ENCODE results near the gene CCNL2. TPM values are rescaled to one million over a fixed set of nuclear protein-coding genes. Genes with fewer than 3 reads are reported as not detected.

Gene CCNL2
- total and polyA plus RNA-seq, 2 of the 13 experiments (the other 11 are each of a cell fraction or from before 2014, with no cell fraction given) = 105 to 340 TPM

GRCh38 chr1:1351511-1352427 lies 47.4 kb downstream of the CCNL2 start (continued):
- TF ChIP-seq CEBPB (IDR thresholded peaks at IDR 0.05; ENCODE audit: borderline replicate concordance, low read depth, low read length) = no peak
- TF ChIP-seq NONO (IDR thresholded peaks at IDR 0.05) = no peak
- TF ChIP-seq NONO (CRISPR knock-in tag; conservative IDR thresholded peaks at IDR 0.05) = peak; percentile 34; the same call in 1 of the 2 replicates
- TF ChIP-seq PBX2 (CRISPR knock-in tag; IDR thresholded peaks at IDR 0.05) = no peak
- TF ChIP-seq HNRNPL (IDR thresholded peaks at IDR 0.05; ENCODE audit: low read depth, low read length) = 0 out of 2 replicates have a peak, but pooled peaks have one; percentile 38
- TF ChIP-seq KAT8 (CRISPR knock-in tag; IDR thresholded peaks at IDR 0.05) = no peak
- no peak for TF ChIP-seq ZNF580 (CRISPR knock-in tag; IDR thresholded peaks at IDR 0.05; ENCODE audit: borderline replicate concordance, low read depth)
- TF ChIP-seq HNRNPH1 (optimal IDR thresholded peaks at IDR 0.05; ENCODE audit: low read depth, low read length) = peak; percentile 1
- TF ChIP-seq MIER3 (CRISPR knock-in tag; IDR thresholded peaks at IDR 0.05; ENCODE audit: borderline replicate concordance) = no peak
- TF ChIP-seq ZMAT3 (CRISPR knock-in tag; conservative IDR thresholded peaks at IDR 0.05) = no peak
- TF ChIP-seq SRY (CRISPR knock-in tag; IDR thresholded peaks at IDR 0.05) = no peak
- peak; percentile 36; the same call in 1 of the 2 replicates for TF ChIP-seq ZNF687 (CRISPR knock-in tag; IDR thresholded peaks at IDR 0.05)
- TF ChIP-seq ZNF773 (CRISPR knock-in tag; IDR thresholded peaks at IDR 0.05; ENCODE audit: borderline replicate concordance) = no peak
- 0 out of 2 replicates have a peak, but pooled peaks have one; percentile 13 for TF ChIP-seq PCBP1 (IDR thresholded peaks at IDR 0.05; ENCODE audit: borderline replicate concordance, low read depth, low read length)
- 0 out of 2 replicates have a peak, but pooled peaks have one; percentile 22 for TF ChIP-seq KLF13 (CRISPR knock-in tag; IDR thresholded peaks at IDR 0.05)
- TF ChIP-seq ZBTB7B (CRISPR knock-in tag; IDR thresholded peaks at IDR 0.05) = no peak
- no peak for TF ChIP-seq MLXIP (CRISPR knock-in tag; IDR thresholded peaks at IDR 0.05; ENCODE audit: borderline replicate concordance)
- no peak for TF ChIP-seq SIN3B (IDR thresholded peaks at IDR 0.05; ENCODE audit: low read length)
- no peak for TF ChIP-seq ZFP1 (CRISPR knock-in tag; IDR thresholded peaks at IDR 0.05)
- no peak for TF ChIP-seq XBP1 (CRISPR knock-in tag; IDR thresholded peaks at IDR 0.05)
- no peak for TF ChIP-seq HDAC6 (IDR thresholded peaks at IDR 0.05; ENCODE audit: low read depth, low read length)
- peak; percentile 82 for TF ChIP-seq ZBTB38 (CRISPR knock-in tag; IDR thresholded peaks at IDR 0.05)
- TF ChIP-seq KDM6A (CRISPR knock-in tag; IDR thresholded peaks at IDR 0.05; ENCODE audit: low read depth) = no peak
